WTC11 (cell line): Measurements from ENCODE around the gene MEGF11.

Experiments
- CREB1 ChIP-seq: sonication (generic); formaldehyde crosslinking; IDR thresholded peaks from 2 replicates; pipeline ENCODE4 v1.8.0; 2023; ENCODE audit warnings: mild to moderate bottlenecking, missing genetic modification reagents
- GABPB1 ChIP-seq: sonication (generic); formaldehyde crosslinking; IDR thresholded peaks from 2 replicates; pipeline ENCODE4 v1.8.1; 2023; ENCODE audit warnings: mild to moderate bottlenecking, missing genetic modification reagents
- RELA ChIP-seq: sonication (generic); formaldehyde crosslinking; IDR thresholded peaks from 2 replicates; pipeline ENCODE4 v1.8.1; 2022; ENCODE audit warnings: missing genetic modification reagents, mild to moderate bottlenecking, borderline replicate concordance
- SMAD3 ChIP-seq: sonication (generic); formaldehyde crosslinking; IDR thresholded peaks from 2 replicates; pipeline ENCODE4 v1.8.0; 2022; ENCODE audit warnings: missing genetic modification reagents, mild to moderate bottlenecking, borderline replicate concordance
- SMAD4 ChIP-seq: sonication (generic); formaldehyde crosslinking; IDR thresholded peaks from 2 replicates; pipeline ENCODE4 v1.8.0; 2022; ENCODE audit warnings: mild to moderate bottlenecking, missing genetic modification reagents
- SP1 ChIP-seq: sonication (generic); formaldehyde crosslinking; conservative IDR thresholded peaks from 2 replicates; pipeline ENCODE4 v1.8.1; 2022; ENCODE audit warnings: missing genetic modification reagents
- ZSCAN18 ChIP-seq: fragments of 250-450 bp; sonication (Bioruptor Pico); IDR thresholded peaks from 2 replicates; pipeline ENCODE4 v2.1.2; 2022; ENCODE audit warnings: mild to moderate bottlenecking, moderate library complexity
- TF ChIP-seq, protein P1 (sequence below): fragments of 200-600 bp; IDR thresholded peaks from 2 replicates; pipeline ENCODE4 v1.8.0; 2022; ENCODE audit warnings: antibody characterized with exemption
- TF ChIP-seq, protein P2 (sequence below): fragments of 250-450 bp; sonication (Bioruptor Pico); conservative IDR thresholded peaks from 2 replicates; pipeline ENCODE4 v1.9.0; 2021; ENCODE audit warnings: mild to moderate bottlenecking
- TF ChIP-seq, protein P3 (sequence below): sonication (generic); formaldehyde crosslinking; IDR thresholded peaks from 2 replicates; pipeline ENCODE4 v1.8.0; 2022; ENCODE audit warnings: mild to moderate bottlenecking, missing genetic modification reagents
- TF ChIP-seq, protein P4 (sequence below): sonication (generic); formaldehyde crosslinking; IDR thresholded peaks from 2 replicates; pipeline ENCODE4 v1.8.0; 2022; ENCODE audit warnings: mild to moderate bottlenecking, missing genetic modification reagents

DNA sequence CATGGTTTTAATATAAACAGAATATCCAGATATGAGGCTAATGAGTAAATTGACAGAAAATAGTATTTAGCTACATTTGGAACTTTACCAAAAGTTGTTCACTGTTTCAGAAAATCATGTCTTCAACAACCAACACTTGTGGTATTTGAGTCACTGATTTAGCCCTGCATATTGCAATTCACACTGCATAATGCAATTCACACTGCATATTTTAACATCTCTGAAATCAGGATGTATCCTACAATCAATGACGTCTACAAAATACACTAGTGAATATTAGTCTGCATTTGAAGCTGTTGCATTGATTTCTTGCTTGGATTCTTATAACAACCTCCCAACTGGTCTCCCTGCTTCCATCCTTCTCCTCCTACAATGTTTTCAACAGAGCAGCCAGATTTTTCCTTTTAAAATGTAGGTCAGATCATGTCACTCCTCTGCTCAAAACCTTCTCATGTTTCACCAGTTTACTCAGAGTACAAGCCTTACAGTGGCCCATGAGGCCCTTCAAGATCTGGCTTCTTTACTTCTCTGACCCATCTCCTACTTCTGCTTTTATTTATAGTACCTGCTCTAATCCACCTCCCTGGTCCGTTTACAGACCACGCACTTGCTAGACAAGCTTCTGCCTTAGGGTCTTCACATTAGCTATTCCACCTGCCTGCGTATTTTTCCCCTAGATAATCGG is 395.7 kb downstream of the MEGF11 start:
- TF ChIP-seq, protein P1, sequence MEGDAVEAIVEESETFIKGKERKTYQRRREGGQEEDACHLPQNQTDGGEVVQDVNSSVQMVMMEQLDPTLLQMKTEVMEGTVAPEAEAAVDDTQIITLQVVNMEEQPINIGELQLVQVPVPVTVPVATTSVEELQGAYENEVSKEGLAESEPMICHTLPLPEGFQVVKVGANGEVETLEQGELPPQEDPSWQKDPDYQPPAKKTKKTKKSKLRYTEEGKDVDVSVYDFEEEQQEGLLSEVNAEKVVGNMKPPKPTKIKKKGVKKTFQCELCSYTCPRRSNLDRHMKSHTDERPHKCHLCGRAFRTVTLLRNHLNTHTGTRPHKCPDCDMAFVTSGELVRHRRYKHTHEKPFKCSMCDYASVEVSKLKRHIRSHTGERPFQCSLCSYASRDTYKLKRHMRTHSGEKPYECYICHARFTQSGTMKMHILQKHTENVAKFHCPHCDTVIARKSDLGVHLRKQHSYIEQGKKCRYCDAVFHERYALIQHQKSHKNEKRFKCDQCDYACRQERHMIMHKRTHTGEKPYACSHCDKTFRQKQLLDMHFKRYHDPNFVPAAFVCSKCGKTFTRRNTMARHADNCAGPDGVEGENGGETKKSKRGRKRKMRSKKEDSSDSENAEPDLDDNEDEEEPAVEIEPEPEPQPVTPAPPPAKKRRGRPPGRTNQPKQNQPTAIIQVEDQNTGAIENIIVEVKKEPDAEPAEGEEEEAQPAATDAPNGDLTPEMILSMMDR, result no peak
- TF ChIP-seq ZSCAN18, result no peak
- no peak for TF ChIP-seq SMAD4 (CRISPR knock-in tag)
- TF ChIP-seq SP1 (CRISPR knock-in tag), result no peak
- TF ChIP-seq, protein P2, sequence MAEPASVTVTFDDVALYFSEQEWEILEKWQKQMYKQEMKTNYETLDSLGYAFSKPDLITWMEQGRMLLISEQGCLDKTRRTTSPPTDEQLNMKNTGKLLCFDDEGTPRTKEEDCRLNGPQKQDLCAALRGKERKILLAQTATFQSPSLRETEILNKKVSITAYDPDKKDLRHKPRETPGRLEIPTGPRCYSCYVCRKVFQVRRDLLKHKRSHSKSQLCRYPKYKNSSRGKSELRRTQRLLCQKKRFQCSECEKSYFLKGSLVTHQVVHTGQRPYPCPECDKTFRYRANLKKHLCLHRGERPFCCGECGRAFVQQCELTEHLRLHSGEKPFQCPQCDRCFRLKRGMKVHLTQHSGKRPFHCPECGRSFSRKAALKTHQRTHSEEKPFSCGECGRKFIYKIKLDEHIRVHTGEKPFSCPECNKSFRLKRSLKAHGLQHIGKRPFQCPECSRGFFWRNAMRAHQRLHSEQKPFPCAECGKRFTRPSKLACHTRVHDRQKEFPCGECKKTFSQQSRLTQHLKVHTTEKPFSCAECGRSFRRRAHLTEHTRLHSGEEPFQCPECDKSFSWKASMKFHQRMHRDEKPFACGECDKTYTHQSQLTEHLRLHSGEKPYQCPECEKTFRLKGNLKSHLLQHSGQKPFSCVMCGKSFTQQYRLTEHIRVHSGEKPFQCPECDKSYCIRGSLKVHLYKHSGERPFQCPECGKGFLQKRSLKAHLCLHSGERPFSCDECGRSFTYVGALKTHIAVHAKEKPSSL (CRISPR knock-in tag), result no peak
- no peak for TF ChIP-seq RELA (CRISPR knock-in tag)
- TF ChIP-seq, protein P3, sequence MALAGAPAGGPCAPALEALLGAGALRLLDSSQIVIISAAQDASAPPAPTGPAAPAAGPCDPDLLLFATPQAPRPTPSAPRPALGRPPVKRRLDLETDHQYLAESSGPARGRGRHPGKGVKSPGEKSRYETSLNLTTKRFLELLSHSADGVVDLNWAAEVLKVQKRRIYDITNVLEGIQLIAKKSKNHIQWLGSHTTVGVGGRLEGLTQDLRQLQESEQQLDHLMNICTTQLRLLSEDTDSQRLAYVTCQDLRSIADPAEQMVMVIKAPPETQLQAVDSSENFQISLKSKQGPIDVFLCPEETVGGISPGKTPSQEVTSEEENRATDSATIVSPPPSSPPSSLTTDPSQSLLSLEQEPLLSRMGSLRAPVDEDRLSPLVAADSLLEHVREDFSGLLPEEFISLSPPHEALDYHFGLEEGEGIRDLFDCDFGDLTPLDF (CRISPR knock-in tag), result no peak
- no peak for TF ChIP-seq CREB1 (CRISPR knock-in tag)
- TF ChIP-seq, protein P4, sequence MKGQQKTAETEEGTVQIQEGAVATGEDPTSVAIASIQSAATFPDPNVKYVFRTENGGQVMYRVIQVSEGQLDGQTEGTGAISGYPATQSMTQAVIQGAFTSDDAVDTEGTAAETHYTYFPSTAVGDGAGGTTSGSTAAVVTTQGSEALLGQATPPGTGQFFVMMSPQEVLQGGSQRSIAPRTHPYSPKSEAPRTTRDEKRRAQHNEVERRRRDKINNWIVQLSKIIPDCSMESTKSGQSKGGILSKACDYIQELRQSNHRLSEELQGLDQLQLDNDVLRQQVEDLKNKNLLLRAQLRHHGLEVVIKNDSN (CRISPR knock-in tag), result no peak
- no peak for TF ChIP-seq GABPB1 (CRISPR knock-in tag)
- TF ChIP-seq SMAD3, result no peak
